B cell (primary cell): ENCODE measurements around the gene NPTXR.

Experiments used
- EZH2 ChIP-seq: IDR thresholded peaks from 2 replicates; pipeline ENCODE4 v1.6.1; 2012; ENCODE audit warnings: borderline replicate concordance, low read depth, mild to moderate bottlenecking, moderate library complexity, low read length; ENCODE audit not compliant: insufficient read depth, poor library complexity, severe bottlenecking
- TF ChIP-seq, protein P1 (sequence below): fragments of 200-600 bp; IDR thresholded peaks from one replicate; pipeline ENCODE4 v1.8.0; 2022; ENCODE audit warnings: antibody characterized with exemption, mild to moderate bottlenecking

DNA sequence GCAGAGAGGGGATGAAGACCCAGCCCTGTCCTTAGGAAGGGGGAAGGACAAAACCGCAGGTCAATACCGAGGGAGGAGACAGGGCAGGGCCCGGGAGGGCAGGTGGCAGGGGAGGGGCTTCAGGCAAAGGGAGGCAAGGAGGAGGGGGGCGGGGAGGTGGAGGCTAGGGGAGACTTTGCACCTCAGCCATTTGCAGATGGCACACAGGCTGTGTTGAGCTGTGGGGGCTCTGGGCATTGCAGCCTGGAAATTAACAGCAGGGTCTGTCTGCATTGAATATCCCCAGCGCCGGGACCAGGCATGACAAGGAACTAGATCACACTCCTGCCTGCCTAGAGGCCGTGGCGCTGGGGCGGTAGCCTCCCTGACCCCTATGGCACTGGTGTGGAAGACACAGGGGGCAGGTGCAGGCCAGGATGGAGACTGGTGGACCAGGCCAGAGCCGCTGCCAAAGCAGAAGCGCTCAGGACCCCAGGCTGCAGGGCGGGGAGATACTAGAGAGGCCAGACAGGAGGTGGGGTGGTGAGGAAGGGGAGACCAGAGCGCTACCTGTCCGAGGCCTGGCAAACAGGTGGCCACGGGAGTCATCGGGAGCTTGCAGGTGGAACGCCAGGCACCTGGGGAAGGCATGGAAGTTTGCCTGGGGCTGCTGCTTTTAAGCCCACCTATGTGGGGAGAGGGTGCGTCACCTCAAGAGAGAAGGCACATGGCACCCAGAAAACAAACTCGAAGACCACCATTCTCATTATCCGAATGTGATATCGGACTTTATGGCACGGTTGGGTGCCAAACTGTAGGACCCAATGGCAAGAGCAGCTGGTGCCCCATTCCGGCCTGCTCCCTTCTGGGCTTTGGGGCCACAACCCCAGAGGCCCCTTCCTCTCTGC lies 16.7 kb upstream of the NPTXR start:
- TF ChIP-seq, protein P1, sequence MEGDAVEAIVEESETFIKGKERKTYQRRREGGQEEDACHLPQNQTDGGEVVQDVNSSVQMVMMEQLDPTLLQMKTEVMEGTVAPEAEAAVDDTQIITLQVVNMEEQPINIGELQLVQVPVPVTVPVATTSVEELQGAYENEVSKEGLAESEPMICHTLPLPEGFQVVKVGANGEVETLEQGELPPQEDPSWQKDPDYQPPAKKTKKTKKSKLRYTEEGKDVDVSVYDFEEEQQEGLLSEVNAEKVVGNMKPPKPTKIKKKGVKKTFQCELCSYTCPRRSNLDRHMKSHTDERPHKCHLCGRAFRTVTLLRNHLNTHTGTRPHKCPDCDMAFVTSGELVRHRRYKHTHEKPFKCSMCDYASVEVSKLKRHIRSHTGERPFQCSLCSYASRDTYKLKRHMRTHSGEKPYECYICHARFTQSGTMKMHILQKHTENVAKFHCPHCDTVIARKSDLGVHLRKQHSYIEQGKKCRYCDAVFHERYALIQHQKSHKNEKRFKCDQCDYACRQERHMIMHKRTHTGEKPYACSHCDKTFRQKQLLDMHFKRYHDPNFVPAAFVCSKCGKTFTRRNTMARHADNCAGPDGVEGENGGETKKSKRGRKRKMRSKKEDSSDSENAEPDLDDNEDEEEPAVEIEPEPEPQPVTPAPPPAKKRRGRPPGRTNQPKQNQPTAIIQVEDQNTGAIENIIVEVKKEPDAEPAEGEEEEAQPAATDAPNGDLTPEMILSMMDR, result no peak
- no peak for TF ChIP-seq EZH2
